Measurements from ENCODE around the gene WHAMM.
A peak's percentile ranks its signal among the peaks of the same experiment; 100 is the strongest.
"Not testable (repeated sequence)": the region's sequence is repeated elsewhere in the genome, so short reads cannot be mapped to it uniquely, and the experiment has no call there.

The WHAMM gene

GRCh38 chr15:82802497-82802896 is 6.9 kb upstream of the WHAMM start:
- no peak for DNase-seq

- peak; percentile 63 for DNase-seq
Measured at GRCh38 chr15:82803793-82804574, 5.4 kb upstream of the WHAMM start.

GRCh38 chr15:82804575-82804949 is 4.9 kb upstream of the WHAMM start:
- peak; percentile 15 for DNase-seq

- no peak for DNase-seq
Measured at GRCh38 chr15:82805994-82806406, 3.4 kb upstream of the WHAMM start, which contains the start of gene FSD2. TSS of gene FSD2 (minus strand) at chr15:82806069. CDS start at chr15:82787390, 18,679 bp downstream.

GRCh38 chr15:82807920-82808633 is 1.4 kb upstream of the WHAMM start:
- no peak for DNase-seq

- DNase-seq: no peak
Measured at GRCh38 chr15:82808634-82809041, 790 bp upstream of the WHAMM start.

- peak; percentile 71 for DNase-seq
Measured at GRCh38 chr15:82810061-82810889, 847 bp downstream of the WHAMM start.

GRCh38 chr15:82810890-82811426 is 1.5 kb downstream of the WHAMM start:
- no peak for DNase-seq

- no peak for DNase-seq
Measured at GRCh38 chr15:82812994-82813393, 3.6 kb downstream of the WHAMM start.

GRCh38 chr15:82820128-82820527 is 10.7 kb downstream of the WHAMM start:
- DNase-seq: no peak

GRCh38 chr15:82821396-82821795 is 12.0 kb downstream of the WHAMM start:
- peak; percentile 49 for DNase-seq

- not testable (repeated sequence) for DNase-seq
Measured at GRCh38 chr15:82821851-82822250, 12.4 kb downstream of the WHAMM start.

- no peak for DNase-seq
Measured at GRCh38 chr15:82823049-82823448, 13.6 kb downstream of the WHAMM start.

- no peak for DNase-seq
Measured at GRCh38 chr15:82828075-82828474, 18.6 kb downstream of the WHAMM start.

GRCh38 chr15:82829234-82829633 is 19.8 kb downstream of the WHAMM start:
- no peak for DNase-seq

- DNase-seq: no peak
Measured at GRCh38 chr15:82830427-82831173, 21.2 kb downstream of the WHAMM start.

GRCh38 chr15:82831894-82832600 is 22.6 kb downstream of the WHAMM start:
- no peak for DNase-seq

GRCh38 chr15:82832601-82833361 is 23.4 kb downstream of the WHAMM start:
- DNase-seq: peak; percentile 86

- no peak for DNase-seq
Measured at GRCh38 chr15:82833362-82833682, 23.9 kb downstream of the WHAMM start.

GRCh38 chr15:82835391-82835917 is 26.0 kb downstream of the WHAMM start:
- DNase-seq: no peak

All from fibroblast of skin of scalp (primary cell).